Measurements from ENCODE around the gene ROPN1. TPM values are rescaled to one million over a fixed set of nuclear protein-coding genes. Genes with fewer than 3 reads are reported as not detected.

ROPN1 gene
- total RNA-seq, 1 experiment from 2014 or later = not detected

DNA sequence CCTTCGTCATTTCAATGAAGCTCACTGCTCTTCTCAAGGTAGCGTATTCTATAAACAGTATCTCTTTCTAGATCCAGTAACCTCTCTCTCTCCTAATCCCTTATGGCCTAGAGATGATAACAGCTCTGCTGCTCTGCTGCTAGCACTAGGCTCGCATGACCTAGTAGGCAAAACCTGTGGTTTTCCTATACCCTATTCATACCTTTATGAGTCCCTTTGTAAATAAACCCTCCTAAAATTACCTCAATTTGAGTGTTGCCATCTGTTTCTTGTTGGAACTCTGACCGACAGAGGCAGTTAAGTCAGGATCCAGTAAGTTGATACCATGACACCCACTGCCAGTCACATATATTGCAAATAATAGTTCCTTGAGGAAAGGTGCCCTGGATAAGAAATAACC is 38.2 kb downstream of the ROPN1 start:
- POLR2A ChIA-PET = no interaction called here
- TF ChIP-seq CBX3 (IDR thresholded peaks at IDR 0.05; ENCODE audit: low read depth) (no peak), SRF (IDR thresholded peaks at IDR 0.05; ENCODE audit: low read depth) (no peak)
- intact Hi-C loops (cut with micrococcal nuclease) = no loop called here

DNA sequence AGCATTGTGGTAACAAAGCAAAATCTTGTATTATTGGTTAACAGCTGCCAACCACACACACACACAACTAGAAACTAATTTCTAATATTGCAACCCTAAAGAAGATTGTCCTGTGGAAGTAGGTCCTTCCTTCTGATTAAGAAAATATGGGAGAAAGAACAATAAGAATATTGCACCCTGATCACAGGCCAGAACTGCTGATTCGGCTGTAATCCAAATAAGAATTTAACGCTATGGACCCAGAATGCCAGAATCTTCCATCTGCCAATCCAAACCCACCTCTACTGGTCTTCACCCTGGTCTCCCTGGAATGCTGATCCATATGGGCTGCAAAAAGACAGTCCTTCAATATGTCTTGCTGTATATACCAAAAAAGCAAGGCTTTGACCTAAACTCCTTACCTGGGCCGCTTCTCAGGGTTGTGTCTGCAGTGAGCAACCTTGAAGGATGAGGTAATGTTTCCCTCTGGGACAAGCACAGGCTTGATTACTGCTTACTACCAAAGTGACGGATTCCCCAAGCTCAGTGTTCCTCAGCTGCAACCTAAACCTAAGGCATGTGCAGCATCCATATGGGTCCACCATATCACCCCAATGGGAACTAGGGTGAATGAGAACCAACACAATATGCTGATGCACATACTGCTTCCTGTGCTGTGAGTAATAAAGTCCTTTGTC is 38.9 kb downstream of the ROPN1 start:
- Histone ChIP-seq H3K4me2 (ENCODE audit: low read length) (no peak overlapping the region), H2AFZ (ENCODE audit: low read depth, low read length, poor library complexity, severe bottlenecking) (no peak overlapping the region), H3K9ac (ENCODE audit: low read length) (no peak overlapping the region), H3K79me2 (ENCODE audit: insufficient read depth, low read length) (peaks cover 8% of the 10 kb centered on the region), H3K36me3 (ENCODE audit: control insufficient read depth in 1 of 2, insufficient read depth in 2 of 2, low read length in 2 of 2) (peaks cover 32 to 37% of the 10 kb centered on the region in 2 experiments), H3K4me3 (replicated peaks in 1 of 2; ENCODE audit: low read depth in 1 of 2, low read length in 2 of 2) (no peak overlapping the region), H3K4me1 (ENCODE audit: control insufficient read depth in 1 of 2, insufficient read depth in 2 of 2, low read length in 2 of 2) (no peaks in the 10 kb centered on the region), H3K27me3 (ENCODE audit: insufficient read depth, low read length) (no peaks in the 10 kb centered on the region), H4K20me1 (ENCODE audit: insufficient read depth) (no peaks in the 10 kb centered on the region), H3K9me3 (ENCODE audit: control insufficient read depth in 1 of 2, insufficient read depth in 1 of 2, low read depth in 1 of 2, low read length in 2 of 2) (no peaks in the 10 kb centered on the region), H3K27ac (ENCODE audit: low read depth, low read length) (no peak overlapping the region), H3K9me2 (ENCODE audit: insufficient read depth) (no peaks in the 10 kb centered on the region)
- RAD21 ChIA-PET (ENCODE audit: low non-redundant PET in 1 of 2, low total read pairs in 2 of 2, uncharacterized antibody in 2 of 2, unreplicated experiment in 2 of 2) = no interaction called here
- ATAC-seq (no peak), DNase-seq (ENCODE audit: low read depth, low spot score) (no peak)
- intact Hi-C loops (cut with micrococcal nuclease) = no loop called here
- BruUV-seq (replicated peaks) = no TSS peak
- POLR2A ChIA-PET = no interaction called here
- CTCF ChIA-PET = no interaction called here
- TF ChIP-seq SIN3A (IDR thresholded peaks at IDR 0.05; ENCODE audit: low read depth) = no peak
- TF ChIP-seq ZNF274 (IDR thresholded peaks at IDR 0.05; ENCODE audit: low read depth, low read length) = no peak
- TF ChIP-seq RAD21 (IDR thresholded peaks at IDR 0.05; ENCODE audit: low read depth) = no peak
- TF ChIP-seq SP1 (IDR thresholded peaks at IDR 0.05; ENCODE audit: low read depth) = no peak
- TF ChIP-seq EZH2 (IDR thresholded peaks at IDR 0.05) = no peak
- no peak for TF ChIP-seq TCF7L2 (IDR thresholded peaks at IDR 0.05; ENCODE audit: borderline replicate concordance, extremely low read depth, insufficient read depth, insufficient read length)
- no peak for TF ChIP-seq ELF1 (IDR thresholded peaks at IDR 0.05; ENCODE audit: borderline replicate concordance, low read depth)
- no peak for TF ChIP-seq FOSL1 (IDR thresholded peaks at IDR 0.05; ENCODE audit: low read depth)
- TF ChIP-seq YY1 (IDR thresholded peaks at IDR 0.05; ENCODE audit: extremely low read depth, insufficient replicate concordance, low read depth, low read length) = no peak
- no peak for TF ChIP-seq JUND (IDR thresholded peaks at IDR 0.05)
- no peak for TF ChIP-seq ZFX (IDR thresholded peaks at IDR 0.05)
- no peak for TF ChIP-seq CEBPB (IDR thresholded peaks at IDR 0.05; ENCODE audit: low read depth)
- TF ChIP-seq EGR1 (IDR thresholded peaks at IDR 0.05; ENCODE audit: low read depth) = no peak
- TF ChIP-seq POLR2AphosphoS5 (IDR thresholded peaks at IDR 0.05; ENCODE audit: low read depth, low read length) = no peak
- TF ChIP-seq, protein P1, sequence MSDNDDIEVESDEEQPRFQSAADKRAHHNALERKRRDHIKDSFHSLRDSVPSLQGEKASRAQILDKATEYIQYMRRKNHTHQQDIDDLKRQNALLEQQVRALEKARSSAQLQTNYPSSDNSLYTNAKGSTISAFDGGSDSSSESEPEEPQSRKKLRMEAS (IDR thresholded peaks at IDR 0.05) = no peak
- TF ChIP-seq, protein P2, sequence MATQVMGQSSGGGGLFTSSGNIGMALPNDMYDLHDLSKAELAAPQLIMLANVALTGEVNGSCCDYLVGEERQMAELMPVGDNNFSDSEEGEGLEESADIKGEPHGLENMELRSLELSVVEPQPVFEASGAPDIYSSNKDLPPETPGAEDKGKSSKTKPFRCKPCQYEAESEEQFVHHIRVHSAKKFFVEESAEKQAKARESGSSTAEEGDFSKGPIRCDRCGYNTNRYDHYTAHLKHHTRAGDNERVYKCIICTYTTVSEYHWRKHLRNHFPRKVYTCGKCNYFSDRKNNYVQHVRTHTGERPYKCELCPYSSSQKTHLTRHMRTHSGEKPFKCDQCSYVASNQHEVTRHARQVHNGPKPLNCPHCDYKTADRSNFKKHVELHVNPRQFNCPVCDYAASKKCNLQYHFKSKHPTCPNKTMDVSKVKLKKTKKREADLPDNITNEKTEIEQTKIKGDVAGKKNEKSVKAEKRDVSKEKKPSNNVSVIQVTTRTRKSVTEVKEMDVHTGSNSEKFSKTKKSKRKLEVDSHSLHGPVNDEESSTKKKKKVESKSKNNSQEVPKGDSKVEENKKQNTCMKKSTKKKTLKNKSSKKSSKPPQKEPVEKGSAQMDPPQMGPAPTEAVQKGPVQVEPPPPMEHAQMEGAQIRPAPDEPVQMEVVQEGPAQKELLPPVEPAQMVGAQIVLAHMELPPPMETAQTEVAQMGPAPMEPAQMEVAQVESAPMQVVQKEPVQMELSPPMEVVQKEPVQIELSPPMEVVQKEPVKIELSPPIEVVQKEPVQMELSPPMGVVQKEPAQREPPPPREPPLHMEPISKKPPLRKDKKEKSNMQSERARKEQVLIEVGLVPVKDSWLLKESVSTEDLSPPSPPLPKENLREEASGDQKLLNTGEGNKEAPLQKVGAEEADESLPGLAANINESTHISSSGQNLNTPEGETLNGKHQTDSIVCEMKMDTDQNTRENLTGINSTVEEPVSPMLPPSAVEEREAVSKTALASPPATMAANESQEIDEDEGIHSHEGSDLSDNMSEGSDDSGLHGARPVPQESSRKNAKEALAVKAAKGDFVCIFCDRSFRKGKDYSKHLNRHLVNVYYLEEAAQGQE (IDR thresholded peaks at IDR 0.05; ENCODE audit: low read depth) = no peak
- no peak for TF ChIP-seq SRF (IDR thresholded peaks at IDR 0.05; ENCODE audit: low read depth)

More for the DNA sequence above, 38.2 kb downstream of the ROPN1 start:
- H3K79me2 ChIP-seq (ENCODE audit: insufficient read depth, low read length) = peaks cover 16% of the 10 kb centered on the region
- H3K9ac ChIP-seq (ENCODE audit: low read length) = no peak overlapping the region
- H4K20me1 ChIP-seq (ENCODE audit: insufficient read depth) = no peaks in the 10 kb centered on the region
- H3K27ac ChIP-seq (ENCODE audit: low read depth, low read length) = no peak overlapping the region
- ATAC-seq = no peak
- BruUV-seq (replicated peaks) = no TSS peak
- no peak for DNase-seq (ENCODE audit: low read depth, low spot score)
- H3K4me2 ChIP-seq (ENCODE audit: low read length) = no peak overlapping the region
- H3K27me3 ChIP-seq (ENCODE audit: insufficient read depth, low read length) = no peaks in the 10 kb centered on the region
- CTCF ChIA-PET = no interaction called here
- H3K4me3 ChIP-seq (replicated peaks in 1 of 2; ENCODE audit: low read depth in 1 of 2, low read length in 2 of 2) = no peak overlapping the region
- H3K4me1 ChIP-seq (ENCODE audit: control insufficient read depth in 1 of 2, insufficient read depth in 2 of 2, low read length in 2 of 2) = no peaks in the 10 kb centered on the region
- no peaks in the 10 kb centered on the region for H3K9me3 ChIP-seq (ENCODE audit: control insufficient read depth in 1 of 2, insufficient read depth in 1 of 2, low read depth in 1 of 2, low read length in 2 of 2)
- no peak overlapping the region for H2AFZ ChIP-seq (ENCODE audit: low read depth, low read length, poor library complexity, severe bottlenecking)
- H3K36me3 ChIP-seq (ENCODE audit: control insufficient read depth in 1 of 2, insufficient read depth in 2 of 2, low read length in 2 of 2) = peaks cover 27 to 31% of the 10 kb centered on the region in 2 experiments
- no peaks in the 10 kb centered on the region for H3K9me2 ChIP-seq (ENCODE audit: insufficient read depth)
- RAD21 ChIA-PET (ENCODE audit: low non-redundant PET in 1 of 2, low total read pairs in 2 of 2, uncharacterized antibody in 2 of 2, unreplicated experiment in 2 of 2) = no interaction called here
